ENCODE measurements around the gene PRSS22. TPM values are rescaled to one million over a fixed set of nuclear protein-coding genes. Genes with fewer than 3 reads are reported as not detected.
"Not testable (repeated sequence)": the region's sequence is repeated elsewhere in the genome, so short reads cannot be mapped to it uniquely, and the experiment has no call there.

The PRSS22 gene
- total RNA-seq: not detected in 2 replicates
- not detected in 2 replicates for polyA plus RNA-seq

- H3K27me3 ChIP-seq: peaks cover 34% of the 10 kb centered on the region
- DNase-seq (ENCODE audit: low read depth in 1 of 2, low spot score in 1 of 2): no peak
- H3K27ac ChIP-seq: no peak within 1 kb of the TSS
- H3K4me3 ChIP-seq: no peak within 1 kb of the TSS
- H3K36me3 ChIP-seq: no peaks in the 10 kb centered on the region
- TF ChIP-seq CTCF (IDR thresholded peaks at IDR 0.05; ENCODE audit: low read depth, low read length): no peak
- H3K9me3 ChIP-seq (ENCODE audit: low read depth): no peaks in the 10 kb centered on the region
- H3K4me1 ChIP-seq (ENCODE audit: low read depth): no peaks in the 10 kb centered on the region
Measured at GRCh38 chr16:2857451-2858244, at the start of gene PRSS22. Gene PRSS22 (minus strand): TSS chr16:2858170. CDS start chr16:2858104, 66 bp downstream.

- H3K27ac ChIP-seq: peak overlapping the region; percentile 93
- peak; percentile 53 to 63 for DNase-seq (ENCODE audit: low read depth in 1 of 2, low spot score in 1 of 2)
Measured at GRCh38 chr16:2907084-2907753, 49.2 kb upstream of the PRSS22 start.

GRCh38 chr16:2905988-2906387, 48.0 kb upstream of the PRSS22 start:
- peak overlapping the region; percentile 2 for H3K27ac ChIP-seq
- peaks cover 6% of the 10 kb centered on the region for H3K4me1 ChIP-seq (ENCODE audit: low read depth)
- no peak for TF ChIP-seq CTCF (IDR thresholded peaks at IDR 0.05; ENCODE audit: low read depth, low read length)
- H3K36me3 ChIP-seq: no peaks in the 10 kb centered on the region
- H3K9me3 ChIP-seq (ENCODE audit: low read depth): no peaks in the 10 kb centered on the region
- no peaks in the 10 kb centered on the region for H3K27me3 ChIP-seq
- H3K4me3 ChIP-seq: no peak overlapping the region
- DNase-seq (ENCODE audit: low read depth in 1 of 2, low spot score in 1 of 2): no peak

More at GRCh38 chr16:2907084-2907753, 49.2 kb upstream of the PRSS22 start:
- not testable (repeated sequence) for H3K4me1 ChIP-seq (ENCODE audit: low read depth); H3K36me3 ChIP-seq; H3K9me3 ChIP-seq (ENCODE audit: low read depth); H3K4me3 ChIP-seq; H3K27me3 ChIP-seq
- TF ChIP-seq CTCF (IDR thresholded peaks at IDR 0.05; ENCODE audit: low read depth, low read length): peak; percentile 45

- Histone ChIP-seq H3K4me1 (ENCODE audit: low read depth) (peaks cover 6% of the 10 kb centered on the region), H3K9me3 (ENCODE audit: low read depth) (no peaks in the 10 kb centered on the region), H3K36me3 (no peaks in the 10 kb centered on the region), H3K27me3 (no peaks in the 10 kb centered on the region), H3K27ac (peak overlapping the region; percentile 76), H3K4me3 (peak overlapping the region; percentile 88)
- TF ChIP-seq CTCF (IDR thresholded peaks at IDR 0.05; ENCODE audit: low read depth, low read length): no peak
- peak; percentile 100 for DNase-seq (ENCODE audit: low read depth in 1 of 2, low spot score in 1 of 2)
Measured at GRCh38 chr16:2905241-2905987, 47.4 kb upstream of the PRSS22 start.

GRCh38 chr16:2904922-2905240, 46.9 kb upstream of the PRSS22 start:
- Histone ChIP-seq H3K36me3 (no peaks in the 10 kb centered on the region), H3K27me3 (no peaks in the 10 kb centered on the region), H3K4me1 (ENCODE audit: low read depth) (peaks cover 6% of the 10 kb centered on the region), H3K4me3 (peak overlapping the region; percentile 88), H3K9me3 (ENCODE audit: low read depth) (no peaks in the 10 kb centered on the region), H3K27ac (peak overlapping the region; percentile 76)
- DNase-seq (ENCODE audit: low read depth in 1 of 2, low spot score in 1 of 2): no peak
- TF ChIP-seq CTCF (IDR thresholded peaks at IDR 0.05; ENCODE audit: low read depth, low read length): no peak

Data from cardiac muscle cell (in vitro differentiated cells and primary cell).